Parathyroid adenoma (tissue), 2 donors: ENCODE data around the gene BPIFB6.

ENCODE experiments used
- H2AFZ ChIP-seq: fragments of 300-600 bp; sonication (generic); one replicate; pipeline ENCODE4 v1.7.0; 2017; ENCODE audit warnings: antibody characterized with exemption, mild to moderate bottlenecking
- H3K27ac ChIP-seq: fragments of 300-600 bp; sonication (generic); one replicate; pipeline ENCODE4 v1.7.0; 2017
- H3K27me3 ChIP-seq: fragments of 300-600 bp; sonication (generic); one replicate; pipeline ENCODE4 v1.7.0; 2017; ENCODE audit warnings: low read length; ENCODE audit not compliant: control insufficient read depth, insufficient read depth
- H3K36me3 ChIP-seq: fragments of 300-600 bp; sonication (generic); one replicate; pipeline ENCODE4 v1.7.0; 2017; ENCODE audit warnings: low read length; ENCODE audit not compliant: control insufficient read depth, insufficient read depth
- H3K4me1 ChIP-seq: fragments of 300-600 bp; sonication (generic); one replicate; pipeline ENCODE4 v1.7.0; 2017; ENCODE audit warnings: control low read depth
- H3K4me2 ChIP-seq: fragments of 300-600 bp; sonication (generic); one replicate; pipeline ENCODE4 v1.7.0; 2017; ENCODE audit warnings: low read length
- H3K4me3 ChIP-seq: fragments of 300-600 bp; sonication (generic); one replicate; pipeline ENCODE4 v1.7.0; 2017; ENCODE audit warnings: low read depth, low read length
- H3K79me2 ChIP-seq: fragments of 300-600 bp; sonication (generic); one replicate; pipeline ENCODE4 v1.7.0; 2017; ENCODE audit warnings: control low read depth
- H3K9ac ChIP-seq: fragments of 300-600 bp; sonication (generic); one replicate; pipeline ENCODE4 v1.7.0; 2017; ENCODE audit warnings: mild to moderate bottlenecking
- H3K9me3 ChIP-seq: fragments of 300-600 bp; sonication (generic); one replicate; pipeline ENCODE4 v1.7.0; 2017; ENCODE audit warnings: low read length; ENCODE audit not compliant: control insufficient read depth
- CTCF ChIP-seq: fragments of 300-600 bp; sonication (generic); IDR thresholded peaks from one replicate; pipeline ENCODE4 v1.7.0; 2017; ENCODE audit warnings: antibody characterized with exemption, mild to moderate bottlenecking
- donor health status: primary hyperparathyroidism.

The BPIFB6 gene

GRCh38 chr20:32988008-32988407 is 43.4 kb upstream of the BPIFB6 start:
- Histone ChIP-seq H3K27me3 (no peaks in the 10 kb centered on the region), H3K79me2 (no peaks in the 10 kb centered on the region), H3K4me2 (no peak overlapping the region), H3K9me3 (no peaks in the 10 kb centered on the region), H3K27ac (no peak overlapping the region), H3K4me3 (no peak overlapping the region), H2AFZ (no peak overlapping the region), H3K36me3 (no peaks in the 10 kb centered on the region), H3K9ac (no peak overlapping the region), H3K4me1 (no peaks in the 10 kb centered on the region)
- TF ChIP-seq CTCF = no peak

GRCh38 chr20:32989507-32990283 is 41.8 kb upstream of the BPIFB6 start:
- no peak overlapping the region for H3K4me2 ChIP-seq

GRCh38 chr20:32990426-32990825 is 41.0 kb upstream of the BPIFB6 start:
- H3K4me1 ChIP-seq = no peaks in the 10 kb centered on the region
- no peaks in the 10 kb centered on the region for H3K27me3 ChIP-seq
- H3K79me2 ChIP-seq = no peaks in the 10 kb centered on the region
- H3K4me3 ChIP-seq = no peak overlapping the region
- no peak overlapping the region for H3K27ac ChIP-seq
- H3K36me3 ChIP-seq = no peaks in the 10 kb centered on the region
- H3K4me2 ChIP-seq = no peak overlapping the region
- TF ChIP-seq CTCF = no peak
- H3K9me3 ChIP-seq = no peaks in the 10 kb centered on the region
- no peak overlapping the region for H3K9ac ChIP-seq
- no peak overlapping the region for H2AFZ ChIP-seq

More at GRCh38 chr20:32989507-32990283, 41.8 kb upstream of the BPIFB6 start:
- Histone ChIP-seq H3K27ac (no peak overlapping the region), H3K27me3 (no peaks in the 10 kb centered on the region), H3K4me1 (no peaks in the 10 kb centered on the region), H3K36me3 (no peaks in the 10 kb centered on the region), H3K4me3 (no peak overlapping the region), H2AFZ (no peak overlapping the region), H3K79me2 (no peaks in the 10 kb centered on the region), H3K9ac (no peak overlapping the region), H3K9me3 (no peaks in the 10 kb centered on the region)
- TF ChIP-seq CTCF = no peak

DNA sequence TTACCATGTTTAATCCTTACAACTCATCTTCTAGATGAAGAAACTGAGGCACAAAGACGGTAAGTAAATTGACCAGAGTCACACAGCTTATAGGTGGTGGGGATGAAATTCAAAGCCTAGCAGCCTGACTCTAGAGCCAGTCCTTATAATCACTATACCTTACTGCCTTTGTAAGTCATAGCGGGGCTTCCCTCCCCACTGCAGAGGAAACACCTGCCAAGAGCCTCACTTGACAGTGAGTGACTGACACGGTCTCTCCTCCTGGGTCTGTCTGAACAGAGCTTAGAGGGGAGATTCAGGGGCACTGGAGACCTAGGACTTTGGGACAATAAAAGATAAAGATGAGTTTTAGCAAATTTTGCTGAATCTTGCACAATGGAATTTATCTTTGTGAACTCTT is 40.1 kb upstream of the BPIFB6 start:
- Histone ChIP-seq H3K4me1 (no peaks in the 10 kb centered on the region), H2AFZ (no peak overlapping the region), H3K27ac (no peak overlapping the region), H3K4me3 (no peak overlapping the region), H3K9ac (no peak overlapping the region), H3K79me2 (no peaks in the 10 kb centered on the region), H3K36me3 (no peaks in the 10 kb centered on the region), H3K9me3 (no peaks in the 10 kb centered on the region), H3K27me3 (no peaks in the 10 kb centered on the region), H3K4me2 (no peak overlapping the region)
- TF ChIP-seq CTCF = no peak
